H1 (cell line): ENCODE data around the gene MGLL. TPM values are rescaled to one million over a fixed set of nuclear protein-coding genes. Genes with fewer than 3 reads are reported as not detected.
A peak's percentile ranks its signal among the peaks of the same experiment; 100 is the strongest.

Experiments used
- CTCF ChIA-PET: fragments of 300-600 bp; sonication (Branson Sonifier 250); formaldehyde crosslinking; loops from one replicate; lab custom pipeline; 2021; ENCODE audit not compliant: partially characterized antibody; lab: Charles Lee
- POLR2A ChIA-PET: fragments of 300-600 bp; sonication (Branson Sonifier 250); formaldehyde crosslinking; loops from one replicate; lab custom pipeline; 2021; ENCODE audit warnings: inconsistent platforms; ENCODE audit not compliant: partially characterized antibody; lab: Charles Lee
- DNase-seq, 2 experiments: peaks; one replicate each; pipeline versions ENCODE4 v3.0.0 to v3.0.0-alpha.2; 2010 to 2022; ENCODE audit warnings: low spot score in 2 of 2, low read depth in 1 of 2, mixed read lengths in 1 of 2
- FAIRE-seq: peaks from 2 replicates; lab custom pipeline; 2011; peaks lifted over from hg19 to GRCh38; lab: Jason Lieb, UNC
- H2AFZ ChIP-seq: 2 replicates; pipeline ENCODE4 v1.8.1; 2012; ENCODE audit warnings: low read length, inconsistent platforms
- H2AK5ac ChIP-seq: 2 replicates; pipeline ENCODE4 v1.6.1; 2013; ENCODE audit warnings: low read depth, low read length
- H2BK120ac ChIP-seq: replicated peaks from 2 replicates; pipeline ENCODE3; 2013; ENCODE audit warnings: low read depth, low read length, inconsistent platforms
- H2BK12ac ChIP-seq: 2 replicates; pipeline ENCODE4 v1.6.1; 2013; ENCODE audit warnings: low read depth, low read length
- H2BK15ac ChIP-seq: 2 replicates; pipeline ENCODE4 v1.6.1; 2013; ENCODE audit warnings: low read length
- H2BK20ac ChIP-seq: 2 replicates; pipeline ENCODE4 v1.6.1; 2013; ENCODE audit warnings: low read length
- H2BK5ac ChIP-seq: 2 replicates; pipeline ENCODE4 v1.6.1; 2013; ENCODE audit warnings: low read depth, low read length
- H3K14ac ChIP-seq: 2 replicates; pipeline ENCODE4 v1.6.1; 2013; ENCODE audit warnings: inconsistent platforms; ENCODE audit not compliant: insufficient read length
- H3K18ac ChIP-seq: 2 replicates; pipeline ENCODE4 v1.6.1; 2013; ENCODE audit warnings: low read length; ENCODE audit errors: extremely low read depth
- H3K23ac ChIP-seq: 2 replicates; pipeline ENCODE4 v1.6.1; 2013; ENCODE audit warnings: inconsistent platforms; ENCODE audit not compliant: insufficient read length
- H3K23me2 ChIP-seq: 2 replicates; pipeline ENCODE4 v1.6.1; 2013; ENCODE audit warnings: low read depth, low read length
- H3K27ac ChIP-seq: 2 replicates; pipeline ENCODE4 v1.6.1; 2011; ENCODE audit warnings: low read depth, low read length, inconsistent platforms
- H3K27me3 ChIP-seq, 4 experiments: replicated peaks in 1 of 4; 1 replicate in 1 of 4; 2 replicates in 3 of 4; pipeline versions ENCODE4 v1.6.1 to v1.8.1; 2011 to 2013; ENCODE audit warnings: low read length in 3 of 4, mild to moderate bottlenecking in 3 of 4, inconsistent platforms in 2 of 4, mixed read lengths in 2 of 4, moderate library complexity in 1 of 4; ENCODE audit not compliant: control insufficient read depth in 3 of 4, insufficient read depth in 3 of 4; ENCODE audit errors: extremely low read depth in 1 of 4
- H3K36me3 ChIP-seq, 4 experiments: 2 replicates each; pipeline versions ENCODE4 v1.6.1 to v1.8.1; 2011 to 2013; ENCODE audit warnings: mild to moderate bottlenecking in 4 of 4, low read length in 3 of 4, moderate library complexity in 2 of 4, control low read depth in 1 of 4, inconsistent platforms in 1 of 4; ENCODE audit not compliant: insufficient read depth in 4 of 4, control insufficient read depth in 2 of 4
- H3K4ac ChIP-seq: replicated peaks from 2 replicates; pipeline ENCODE3; 2013; ENCODE audit warnings: low read length, low read depth, mixed read lengths, inconsistent platforms; ENCODE audit not compliant: insufficient read length
- H3K4me1 ChIP-seq, 4 experiments: replicated peaks in 1 of 4; 1 replicate in 1 of 4; 2 replicates in 3 of 4; pipeline versions ENCODE4 v1.6.1 to v1.8.1; 2011 to 2013; ENCODE audit warnings: low read length in 3 of 4, inconsistent platforms in 2 of 4, mixed read lengths in 1 of 4; ENCODE audit not compliant: insufficient read depth in 4 of 4, control insufficient read depth in 3 of 4
- H3K4me2 ChIP-seq, 2 experiments: 2 replicates each; pipeline versions ENCODE4 v1.6.1 to v1.8.1; 2011 to 2013; ENCODE audit warnings: low read depth in 2 of 2, low read length in 2 of 2, control low read depth in 1 of 2, inconsistent platforms in 1 of 2, mild to moderate bottlenecking in 1 of 2; ENCODE audit not compliant: insufficient read depth in 1 of 2
- H3K4me3 ChIP-seq, 4 experiments: fragments of 200-600, 300-600 bp in 1 of 4; sonication (generic), shearing (Covaris generic), sonication (Bioruptor Twin) in 1 of 4; 2 replicates each; pipeline versions ENCODE4 v1.5.1 to v1.8.1; 2011 to 2016; ENCODE audit warnings: low read length in 4 of 4, low read depth in 3 of 4, control low read depth in 2 of 4, inconsistent platforms in 2 of 4, mild to moderate bottlenecking in 2 of 4, mixed read lengths in 1 of 4, moderate library complexity in 1 of 4; ENCODE audit not compliant: insufficient read depth in 2 of 4; ENCODE audit errors: extremely low read depth in 1 of 4
- H3K56ac ChIP-seq: replicated peaks from 2 replicates; pipeline ENCODE3; 2013; ENCODE audit warnings: low read depth, mild to moderate bottlenecking, mixed read lengths, low read length, inconsistent platforms; ENCODE audit not compliant: insufficient read length
- H3K79me1 ChIP-seq: 2 replicates; pipeline ENCODE4 v1.6.1; 2013; ENCODE audit warnings: low read depth, low read length, control low read depth
- H3K79me2 ChIP-seq, 2 experiments: 2 replicates each; pipeline versions ENCODE4 v1.6.1 to v1.8.1; 2012 to 2013; ENCODE audit warnings: low read length in 2 of 2, mild to moderate bottlenecking in 2 of 2, inconsistent platforms in 1 of 2; ENCODE audit not compliant: insufficient read depth in 2 of 2, control insufficient read depth in 1 of 2
- H3K9ac ChIP-seq, 4 experiments: replicated peaks in 1 of 4; 1 replicate in 1 of 4; 2 replicates in 3 of 4; pipeline versions ENCODE4 v1.6.1 to v1.8.1; 2011 to 2013; ENCODE audit warnings: low read depth in 3 of 4, low read length in 3 of 4, control low read depth in 2 of 4, mild to moderate bottlenecking in 2 of 4, moderate library complexity in 2 of 4, inconsistent platforms in 1 of 4; ENCODE audit errors: extremely low read depth in 1 of 4
- H3K9me3 ChIP-seq, 2 experiments: 2 replicates each; pipeline versions ENCODE4 v1.6.1 to v1.8.1; 2012 to 2013; ENCODE audit warnings: mild to moderate bottlenecking in 2 of 2, moderate library complexity in 2 of 2, control low read depth in 1 of 2, inconsistent platforms in 1 of 2, low read depth in 1 of 2, low read length in 1 of 2, mixed read lengths in 1 of 2; ENCODE audit not compliant: insufficient read depth in 2 of 2
- H4K20me1 ChIP-seq, 2 experiments: replicated peaks in 1 of 2; 2 replicates each; pipeline versions ENCODE3 to v1.8.1; 2011 to 2013; ENCODE audit warnings: inconsistent platforms in 2 of 2, low read length in 2 of 2, mild to moderate bottlenecking in 1 of 2; ENCODE audit not compliant: insufficient read depth in 2 of 2, control insufficient read depth in 1 of 2
- H4K5ac ChIP-seq: 2 replicates; pipeline ENCODE4 v1.6.1; 2013; ENCODE audit warnings: low read length, low read depth, mixed read lengths, inconsistent platforms; ENCODE audit not compliant: insufficient read length
- H4K8ac ChIP-seq: 2 replicates; pipeline ENCODE4 v1.8.0; 2013; ENCODE audit warnings: mild to moderate bottlenecking, moderate library complexity, low read length, inconsistent platforms; ENCODE audit not compliant: insufficient read depth; ENCODE audit errors: extremely low read depth
- H4K91ac ChIP-seq: replicated peaks from 2 replicates; pipeline ENCODE3; 2013; ENCODE audit warnings: low read length, mixed read lengths, inconsistent platforms; ENCODE audit not compliant: insufficient read length
- CBX8 ChIP-seq: fragments of 300-800, 300-1000 bp; sonication (generic); IDR thresholded peaks from 2 replicates; pipeline ENCODE4 v1.7.1; 2016; ENCODE audit warnings: low read depth, low read length, borderline replicate concordance
- RFX5 ChIP-seq: IDR thresholded peaks from 2 replicates; pipeline ENCODE4 v1.6.1; 2011; ENCODE audit warnings: low read depth, low read length, improper control_type of control experiment, borderline replicate concordance
- RNF2 ChIP-seq: fragments of 200-900, 300-1000 bp; sonication (generic); IDR thresholded peaks from 2 replicates; pipeline ENCODE4 v1.7.1; 2016; ENCODE audit warnings: borderline replicate concordance, low read depth, mild to moderate bottlenecking, antibody characterized with exemption, low read length; ENCODE audit not compliant: poor library complexity, severe bottlenecking; ENCODE audit errors: missing control alignments
- SUZ12 ChIP-seq: fragments of 200-600 bp; sonication (generic); IDR thresholded peaks from 2 replicates; pipeline ENCODE4 v1.6.1; 2012; ENCODE audit warnings: mild to moderate bottlenecking, inconsistent platforms, low read length, moderate library complexity, mixed read lengths
- TAF7 ChIP-seq: optimal IDR thresholded peaks from 2 replicates; pipeline ENCODE3; 2011; ENCODE audit warnings: low read depth, mild to moderate bottlenecking, inconsistent platforms, low read length, moderate library complexity, borderline replicate concordance
- WGBS, 2 experiments: shearing (Covaris generic) in 1 of 2; methylation state at CpG; one replicate each; pipeline versions ENCODE4 v1.1.6 to v1.1.7; 2013 to 2015; ENCODE audit warnings: low lambda C conversion rate in 2 of 2, mixed read lengths in 2 of 2, inconsistent platforms in 1 of 2, low coverage in 1 of 2, missing lambda C conversion rate in 1 of 2; ENCODE audit not compliant: insufficient replicate concordance in 2 of 2, insufficient coverage in 1 of 2, insufficient read length in 1 of 2; ENCODE audit errors: extremely low coverage in 1 of 2, missing lambda C conversion rate in 1 of 2; 5-methylcytosine and 5-hydroxymethylcytosine counted together
- polyA plus RNA-seq, 7 experiments: library from polyadenylated mRNA; depleted of rRNA in 3 of 7; stranded (reverse) in 5 of 7; unstranded in 2 of 7; fragments of >200 nt in 5 of 7; fragments of 200-250 nt in 2 of 7; gene quantifications; 1 replicate in 5 of 7; 2 replicates in 1 of 7; 4 replicates in 1 of 7; pipeline versions ENCODE4 v1.2.1 to v1.2.3, GENCODE V29; 2011 to 2013; ENCODE audit warnings: missing spikeins in 2 of 7, mixed read lengths in 2 of 7
- total RNA-seq: library from RNA; stranded (reverse); fragmentation: NEBNext Ultra II Directional; extraction: Animal tissue kit (Norgen Biotek cat#: 25700); gene quantifications from 2 replicates; pipeline ENCODE4 v1.2.1, GENCODE V29; 2021

The MGLL gene
- total and polyA plus RNA-seq, 2 of the 8 experiments (the other 6 are each of a cell fraction or from before 2014, with no cell fraction given) = 0.05 to 0.34 TPM

- no peaks in the 10 kb centered on the region for H3K79me2 ChIP-seq
- TF ChIP-seq TAF7 = no peak
- no peak for TF ChIP-seq CBX8
- TF ChIP-seq RNF2 = no peak
- TF ChIP-seq RFX5 = no peak
- TF ChIP-seq SUZ12 = no peak
- TF ChIP-seq, all 59 proteins: peak for 0
- H3K9ac ChIP-seq = no peak overlapping the region
- WGBS, 2 experiments = 84% methylated on average over 8 of the region's 8 CpGs; no CpG with 5 or more reads in 1 of the 2 experiments
- no peaks in the 10 kb centered on the region for H3K27me3 ChIP-seq
- no peak overlapping the region for H2BK5ac ChIP-seq
- H3K36me3 ChIP-seq = no peaks in the 10 kb centered on the region
- no peak overlapping the region for H3K27ac ChIP-seq
- H2AK5ac ChIP-seq = no peak overlapping the region
- no peak overlapping the region for H2AFZ ChIP-seq
- H3K56ac ChIP-seq = no peak overlapping the region
- no peak overlapping the region for H3K4me2 ChIP-seq
- no peaks in the 10 kb centered on the region for H4K20me1 ChIP-seq
- H3K79me1 ChIP-seq = no peaks in the 10 kb centered on the region
- peak overlapping the region; percentile 46; the same call in 1 of the 2 replicates for H2BK12ac ChIP-seq
- no peak overlapping the region for H4K8ac ChIP-seq
- H4K91ac ChIP-seq = no peak overlapping the region
- no peak overlapping the region for H4K5ac ChIP-seq
- H3K23ac ChIP-seq = no peak overlapping the region
- FAIRE-seq (no peak), DNase-seq (no peak)
- no peaks in the 10 kb centered on the region for H3K9me3 ChIP-seq
- no peaks in the 10 kb centered on the region for H3K23me2 ChIP-seq
- no peak overlapping the region for H3K18ac ChIP-seq
- no peak overlapping the region for H2BK120ac ChIP-seq
- CTCF ChIA-PET = interaction anchor here (0.8 to 5.8 kb wide), 11 partner anchors 9 to 110 kb away, joined by 3 to 35 read pairs (median 6); no protein-coding TSS in a partner anchor
- H2BK15ac ChIP-seq = 0 out of 2 replicates have a peak overlapping the region, but pooled peaks have one; percentile 47
- H3K4ac ChIP-seq = no peak overlapping the region
- no peak overlapping the region for H3K4me3 ChIP-seq
- no peak overlapping the region for H2BK20ac ChIP-seq
- POLR2A ChIA-PET = no interaction called here
- no peaks in the 10 kb centered on the region for H3K4me1 ChIP-seq
- H3K14ac ChIP-seq = no peak overlapping the region
Observed at GRCh38 chr3:127751163-127751621, 71.1 kb downstream of the MGLL start.
